Stimulated activated CD8-positive, alpha-beta memory T cell treated with anti-CD3 and anti-CD28 coated beads, Interleukin-2, amount 100 ng/mL, for 48 hours (primary cell): Measurements from ENCODE around the gene MAP3K13.
"Not testable (repeated sequence)": the region's sequence is repeated elsewhere in the genome, so short reads cannot be mapped to it uniquely, and the experiment has no call there.

Experiments used
- DNase-seq, 2 donors: peaks; one replicate each; pipeline ENCODE4 v3.0.0-alpha.2; 2020; ENCODE audit warnings: low read depth in 2 of 2

The MAP3K13 gene

DNA sequence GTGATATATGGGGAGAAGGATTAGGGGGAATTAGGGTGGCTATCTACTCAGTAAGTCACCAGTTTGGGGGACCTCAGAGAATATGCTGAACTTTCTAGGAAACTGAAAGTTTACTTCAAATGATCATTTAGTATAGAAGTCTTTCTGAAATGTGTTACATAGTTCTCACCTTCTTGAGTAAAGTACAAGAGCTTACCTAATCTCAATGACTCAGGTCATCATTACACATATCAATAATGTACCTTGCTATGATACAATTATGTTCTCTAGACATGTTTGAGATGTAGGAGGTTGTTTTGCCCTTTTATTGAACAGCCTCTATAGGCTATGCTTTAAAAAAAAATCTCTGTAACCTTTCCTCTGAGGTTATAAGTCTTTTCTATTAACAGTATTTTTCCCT, 85.2 kb downstream of the MAP3K13 start:
- no peak for DNase-seq

DNA sequence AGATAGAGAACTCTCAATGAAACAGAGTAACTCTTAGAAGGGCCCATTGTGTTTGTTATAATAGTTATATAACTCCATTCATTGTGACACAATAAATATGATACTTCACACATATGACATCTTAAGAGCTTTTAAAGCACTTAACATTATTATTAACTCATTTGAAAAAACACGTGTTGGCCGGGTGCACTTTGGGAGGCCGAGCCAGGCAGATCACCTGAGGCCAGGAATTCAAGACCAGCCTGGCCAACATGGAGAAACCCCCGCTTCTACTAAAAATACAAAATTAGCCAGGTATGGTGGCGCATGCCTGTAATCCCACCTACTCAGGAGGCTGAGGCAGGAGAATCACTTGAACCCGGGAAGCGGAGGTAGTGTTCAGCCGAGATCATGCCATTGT, 88.5 kb downstream of the MAP3K13 start:
- DNase-seq, result not testable (repeated sequence)

- DNase-seq, result no peak
Observed at GRCh38 chr3:185457376-185457775, 94.4 kb downstream of the MAP3K13 start.

DNA sequence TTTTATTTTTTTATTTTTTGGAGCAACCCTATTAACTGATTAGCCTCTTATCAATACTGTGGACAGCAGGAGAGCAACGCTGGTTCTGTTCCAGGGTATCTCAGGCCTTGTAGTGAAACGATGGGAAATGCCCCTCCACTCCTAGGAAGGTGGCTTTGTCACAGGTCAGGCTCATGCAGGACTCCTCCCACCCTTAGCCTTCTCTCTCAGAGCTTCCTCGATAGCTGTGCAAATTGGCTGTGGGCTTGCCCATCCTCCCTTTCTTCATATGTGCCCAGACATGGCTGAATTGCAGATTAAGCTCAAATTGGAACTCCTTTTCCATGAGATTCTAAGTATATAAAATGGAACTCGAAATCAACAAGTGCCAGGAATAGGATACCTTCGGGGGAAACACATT, 97.4 kb downstream of the MAP3K13 start:
- no peak for DNase-seq

GRCh38 chr3:185460719-185461350, 97.9 kb downstream of the MAP3K13 start:
- DNase-seq, result no peak

DNA sequence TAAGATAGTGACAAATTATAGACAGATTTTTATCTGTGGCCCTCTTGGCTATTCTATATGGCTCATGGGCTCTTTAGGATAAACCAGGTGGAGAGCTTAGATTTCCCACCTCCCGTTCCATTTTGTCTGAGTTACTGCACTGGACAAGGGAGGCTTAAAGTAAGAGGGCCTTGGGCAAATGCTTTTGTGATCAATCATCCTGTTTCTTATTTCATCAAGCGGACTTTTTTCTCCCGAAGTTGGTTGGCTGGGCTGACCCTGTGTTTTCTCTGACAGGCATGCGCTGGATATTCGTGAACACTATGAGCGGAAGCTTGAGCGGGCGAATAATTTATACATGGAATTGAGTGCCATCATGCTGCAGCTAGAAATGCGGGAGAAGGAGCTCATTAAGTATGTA, 102.5 kb downstream of the MAP3K13 start:
- DNase-seq, result no peak

DNA sequence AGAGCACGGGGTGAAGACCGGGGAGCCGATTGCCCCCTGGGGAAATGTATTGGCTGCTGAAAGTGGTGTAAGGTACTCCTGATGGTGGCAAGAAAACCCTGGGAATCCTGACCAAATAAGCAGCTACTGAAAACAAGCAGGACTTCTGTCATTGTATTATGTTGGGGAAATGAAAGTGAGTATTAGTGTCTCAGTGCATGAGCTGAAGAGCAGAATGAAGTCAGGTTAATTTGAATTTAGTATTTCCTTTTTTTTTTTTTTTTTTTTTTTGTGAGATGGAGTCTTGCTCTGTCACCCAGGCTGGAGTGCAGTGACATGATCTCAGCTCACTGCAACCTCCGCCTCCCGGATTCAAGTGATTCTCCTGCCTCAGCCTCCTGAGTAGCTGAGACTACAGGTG, 103.2 kb downstream of the MAP3K13 start:
- DNase-seq, result not testable (repeated sequence)

GRCh38 chr3:185469542-185469941, 106.6 kb downstream of the MAP3K13 start:
- no peak for DNase-seq

DNA sequence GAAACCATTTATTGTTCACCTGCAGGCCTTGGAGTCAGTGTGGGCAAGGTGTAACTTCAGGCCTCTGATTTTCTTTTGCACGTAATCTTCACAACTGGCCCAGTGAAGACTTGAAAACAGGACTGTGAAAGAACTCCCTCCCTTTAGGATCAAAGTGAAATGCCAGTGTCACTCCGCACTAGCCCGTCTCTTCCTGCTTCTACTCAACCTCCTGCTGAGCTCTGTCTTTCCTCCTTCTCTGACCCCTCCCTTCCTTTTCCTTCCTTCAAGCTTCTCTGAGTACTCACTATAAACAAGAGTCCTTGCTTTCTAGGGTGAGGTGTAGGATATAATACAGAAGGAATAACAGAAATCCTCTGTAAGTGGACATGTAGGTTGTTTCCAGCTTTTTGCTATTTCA, 107.4 kb downstream of the MAP3K13 start:
- DNase-seq, result no peak

DNA sequence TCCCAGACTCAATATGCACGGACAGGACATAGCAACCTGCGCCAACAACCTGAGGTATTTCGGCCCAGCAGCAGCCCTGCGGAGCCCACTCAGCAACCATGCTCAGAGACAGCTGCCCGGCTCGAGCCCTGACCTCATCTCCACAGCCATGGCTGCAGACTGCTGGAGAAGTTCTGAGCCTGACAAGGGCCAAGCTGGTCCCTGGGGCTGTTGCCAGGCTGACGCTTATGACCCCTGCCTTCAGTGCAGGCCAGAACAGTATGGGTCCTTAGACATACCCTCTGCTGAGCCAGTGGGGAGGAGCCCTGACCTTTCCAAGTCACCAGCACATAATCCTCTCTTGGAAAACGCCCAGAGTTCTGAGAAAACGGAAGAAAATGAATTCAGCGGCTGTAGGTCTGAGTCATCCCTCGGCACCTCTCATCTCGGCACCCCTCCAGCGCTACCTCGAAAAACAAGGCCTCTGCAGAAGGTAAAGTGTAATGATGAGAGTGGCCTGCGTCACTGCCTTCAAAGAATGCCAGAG, 110.4 kb downstream of the MAP3K13 start:
- DNase-seq, result no peak

DNA sequence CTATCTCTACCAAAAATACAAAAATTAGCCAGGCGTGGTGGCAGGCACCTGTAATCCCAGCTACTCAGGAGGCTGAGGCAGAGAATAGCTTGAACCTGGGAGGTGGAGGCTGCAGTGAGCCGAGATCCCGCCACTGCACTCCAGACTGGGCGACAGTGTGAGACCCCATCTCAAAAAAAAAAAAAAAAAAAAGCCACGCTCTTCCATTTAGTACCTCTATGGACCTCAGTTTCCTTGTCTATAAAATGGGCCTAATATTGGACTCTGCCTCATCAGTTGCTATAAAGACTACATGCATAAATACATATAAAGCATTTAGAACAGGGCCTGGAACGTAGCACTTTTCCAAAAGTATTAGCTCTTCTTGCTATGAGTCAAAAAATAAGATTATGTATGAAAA, 112.0 kb downstream of the MAP3K13 start:
- not testable (repeated sequence) for DNase-seq

DNA sequence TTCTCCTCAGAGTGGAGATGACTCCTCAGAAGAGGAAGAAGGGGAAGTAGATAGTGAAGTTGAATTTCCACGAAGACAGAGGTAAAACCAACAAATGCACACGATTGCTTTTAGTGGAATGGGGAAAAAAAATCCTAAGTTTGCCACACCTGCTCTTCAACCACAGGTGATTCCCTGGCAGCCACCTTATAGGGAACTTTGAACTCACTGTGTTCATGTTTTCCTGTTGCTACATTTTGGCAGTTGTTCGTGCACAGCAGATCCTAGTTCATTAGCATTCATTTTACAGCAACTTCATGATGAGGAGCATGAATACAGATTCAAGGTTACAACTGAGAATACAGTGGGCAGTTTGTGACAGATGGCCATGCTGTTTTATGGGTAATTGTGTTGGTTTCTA, 114.4 kb downstream of the MAP3K13 start:
- no peak for DNase-seq

- DNase-seq, result no peak
Observed at GRCh38 chr3:185479373-185479945, 116.5 kb downstream of the MAP3K13 start.

DNA sequence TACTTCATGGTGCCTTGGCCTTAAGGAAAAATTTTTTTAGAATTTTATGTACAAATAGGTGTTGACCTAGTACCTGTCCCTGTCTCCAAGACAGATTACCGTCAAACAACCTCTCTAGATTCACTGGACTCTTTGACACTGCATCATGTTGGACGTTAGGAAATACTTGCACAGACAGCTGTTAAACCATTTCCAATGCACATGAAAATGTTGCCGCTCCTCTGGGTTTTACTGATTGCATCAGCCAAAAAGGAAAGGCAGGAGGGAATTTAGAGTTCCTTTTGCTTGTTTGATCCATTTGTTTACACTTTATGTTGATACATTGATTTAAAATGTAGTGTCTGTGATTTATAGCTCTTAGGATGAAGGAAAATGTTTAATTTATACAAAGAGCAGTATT, 121.4 kb downstream of the MAP3K13 start:
- DNase-seq, result no peak

- DNase-seq, result no peak
Observed at GRCh38 chr3:185486394-185486793, 123.5 kb downstream of the MAP3K13 start.

DNA sequence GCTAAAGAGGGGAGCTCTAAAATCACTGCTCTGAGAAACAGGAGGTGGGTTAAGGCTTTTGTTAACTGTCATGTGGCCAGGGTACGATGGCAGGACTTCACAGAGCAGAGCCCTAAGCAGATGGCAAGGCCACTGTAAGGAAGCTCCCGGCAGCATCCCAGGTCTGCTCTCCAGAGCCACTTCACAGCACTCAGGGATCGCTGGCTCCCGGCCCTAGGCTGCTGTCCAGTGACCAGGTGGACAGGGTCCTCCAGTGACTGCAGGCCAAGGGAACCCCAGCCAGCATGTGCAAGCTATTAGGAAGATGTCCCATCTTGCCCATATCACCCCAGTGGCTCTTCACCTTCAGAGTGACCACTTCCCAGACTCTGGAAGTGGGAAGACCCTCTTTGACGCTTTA, 125.5 kb downstream of the MAP3K13 start:
- DNase-seq, result no peak

- DNase-seq, result no peak
Observed at GRCh38 chr3:185489462-185489861, 126.5 kb downstream of the MAP3K13 start.

GRCh38 chr3:185490241-185490640, 127.3 kb downstream of the MAP3K13 start:
- no peak for DNase-seq

- peak; percentile 88 for DNase-seq
Observed at GRCh38 chr3:185498503-185499396, 135.8 kb downstream of the MAP3K13 start, which contains the start of gene TMEM41A. TMEM41A (minus strand) TSS chr3:185499035; CDS start chr3:185498961, 74 bp downstream.

GRCh38 chr3:185502987-185503386, 140.1 kb downstream of the MAP3K13 start:
- DNase-seq, result no peak

GRCh38 chr3:185503521-185503920, 140.6 kb downstream of the MAP3K13 start:
- no peak for DNase-seq

DNA sequence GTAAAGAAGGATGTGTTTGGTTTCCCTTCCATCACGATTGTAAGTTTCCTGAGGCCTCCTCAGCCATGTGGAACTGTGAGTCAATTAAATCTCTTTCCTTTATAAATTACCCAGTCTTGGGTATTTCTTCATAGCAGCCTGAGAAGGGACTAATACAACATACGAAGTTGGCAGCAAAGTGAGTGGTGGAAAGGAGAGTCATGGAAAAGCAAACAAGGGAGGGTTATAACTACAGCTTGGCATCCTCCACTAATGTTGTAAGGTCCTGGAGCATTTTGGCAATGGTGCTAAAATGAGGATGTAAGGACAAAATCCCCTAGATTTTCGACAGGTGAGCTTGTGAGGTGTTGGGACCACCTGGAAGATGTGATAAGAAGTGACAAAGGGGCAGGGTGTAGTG, 141.7 kb downstream of the MAP3K13 start:
- DNase-seq, result no peak

GRCh38 chr3:185507883-185508282, 144.9 kb downstream of the MAP3K13 start:
- DNase-seq, result no peak
